Cardiac fibroblast (primary cell): ENCODE results near the gene RRBP1.

ENCODE experiments used
- DNase-seq, 2 donors: peaks; one replicate each; pipeline versions ENCODE4 v3.0.0 to v3.0.0-alpha.2; 2010; ENCODE audit warnings: low read depth in 2 of 2
- H3K4me3 ChIP-seq, 2 donors: replicated peaks in 1 of 2; 1 replicate in 1 of 2; 2 replicates in 1 of 2; pipeline ENCODE4 v1.5.1; 2011; ENCODE audit warnings: low read depth in 2 of 2, low read length in 2 of 2, mild to moderate bottlenecking in 2 of 2, moderate library complexity in 1 of 2
- CTCF ChIP-seq: IDR thresholded peaks from one replicate; pipeline ENCODE4 v1.5.1; 2011; ENCODE audit warnings: low read depth, mild to moderate bottlenecking, low read length, inconsistent platforms

RRBP1 gene

GRCh38 chr20:17570347-17571152 lies 111.5 kb downstream of the RRBP1 start:
- TF ChIP-seq CTCF: no peak
- H3K4me3 ChIP-seq: peak overlapping the region; percentile 76 to 95
- DNase-seq: peak; percentile 53 to 57

- no peak for TF ChIP-seq CTCF
- peak within 1 kb of the TSS; percentile 76 to 95 for H3K4me3 ChIP-seq
- peak; percentile 91 to 96 for DNase-seq
Measured at GRCh38 chr20:17569616-17570346, 112.3 kb downstream of the RRBP1 start, which contains the start of gene DSTN. TSS of gene DSTN (plus strand) at chr20:17570075. CDS start at chr20:17570209, 134 bp downstream.

GRCh38 chr20:17568972-17569521 lies 113.0 kb downstream of the RRBP1 start:
- no peak for TF ChIP-seq CTCF
- DNase-seq: peak; percentile 94 to 96
- peak overlapping the region; percentile 76 to 95 for H3K4me3 ChIP-seq

- no peak for TF ChIP-seq CTCF
- peak overlapping the region; percentile 76 to 95 for H3K4me3 ChIP-seq
- DNase-seq: no peak
Measured at GRCh38 chr20:17568045-17568788, 113.8 kb downstream of the RRBP1 start.

GRCh38 chr20:17566345-17566744 lies 115.7 kb downstream of the RRBP1 start:
- DNase-seq: no peak

More at GRCh38 chr20:17566345-17566744, 115.7 kb downstream of the RRBP1 start:
- no peak overlapping the region for H3K4me3 ChIP-seq
- no peak for TF ChIP-seq CTCF
